GM23338 (cell line): ENCODE measurements around the gene ATOH8.

Source experiments
- CTCF ChIP-seq, 2 experiments: fragments of 200-600 bp in 1 of 2; sonication (generic) in 1 of 2; conservative IDR thresholded peaks; 2 replicates each; pipeline versions ENCODE4 v1.5.1 to v1.6.1; 2016 to 2017; ENCODE audit warnings: antibody characterized with exemption in 2 of 2, low read depth in 2 of 2, mild to moderate bottlenecking in 2 of 2, moderate library complexity in 1 of 2
- REST ChIP-seq: IDR thresholded peaks from one replicate; pipeline ENCODE4 v1.6.1; 2018; ENCODE audit warnings: antibody characterized with exemption; ENCODE audit not compliant: unreplicated experiment

GRCh38 chr2:85725451-85725850, 28.3 kb upstream of the ATOH8 start:
- no peak for TF ChIP-seq CTCF (conservative IDR thresholded peaks at IDR 0.05; ENCODE audit: low read depth in 2 of 2)
- no peak for TF ChIP-seq REST
